CD4-positive, alpha-beta T cell treated with Interleukin-1 beta for 1 hour (primary cell): ENCODE results near the gene LSS.
"Not testable (repeated sequence)": the region's sequence is repeated elsewhere in the genome, so short reads cannot be mapped to it uniquely, and the experiment has no call there.

ENCODE experiments used
- DNase-seq, 2 donors: peaks; one replicate each; pipeline ENCODE4 v3.0.0-alpha.2; 2020 to 2022

LSS gene

GRCh38 chr21:46151989-46152926 lies 76.3 kb downstream of the LSS start:
- DNase-seq = no peak

DNA sequence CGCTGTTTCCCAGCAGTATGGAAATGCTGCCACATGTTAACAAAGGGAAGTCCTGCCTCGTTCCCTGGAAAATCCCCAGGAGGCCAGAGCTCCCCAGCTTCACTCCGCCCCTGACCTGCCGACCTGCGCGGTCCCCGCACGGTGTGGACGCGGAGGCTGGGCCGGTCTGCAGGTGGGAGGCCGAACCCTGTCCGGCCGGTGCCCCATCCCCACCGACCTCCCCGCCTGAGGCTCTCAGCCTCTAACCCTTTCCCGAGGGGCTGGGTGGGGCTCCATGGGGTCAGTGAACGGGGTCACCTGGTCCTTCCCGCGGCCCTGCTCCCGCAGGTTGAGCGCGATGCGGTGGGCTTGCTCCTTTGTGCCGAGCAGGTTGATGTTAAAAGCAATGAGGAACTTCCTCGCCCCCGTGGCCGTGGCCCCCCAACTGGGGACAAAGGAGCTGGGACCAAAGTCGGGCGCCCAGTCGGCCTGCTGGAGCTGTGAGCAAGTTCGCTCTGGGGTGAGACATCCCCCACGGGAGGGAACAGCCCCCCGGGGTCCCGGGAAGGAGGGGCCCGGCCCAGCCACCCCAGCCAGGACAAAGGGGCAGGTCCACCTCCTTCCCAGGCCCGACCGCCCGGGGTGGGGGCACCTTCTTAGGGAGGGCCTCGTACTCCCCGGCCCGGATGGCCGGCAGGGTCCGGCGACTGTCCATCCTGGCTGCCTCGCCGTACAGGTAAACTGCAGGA lies 77.1 kb downstream of the LSS start:
- DNase-seq = no peak

DNA sequence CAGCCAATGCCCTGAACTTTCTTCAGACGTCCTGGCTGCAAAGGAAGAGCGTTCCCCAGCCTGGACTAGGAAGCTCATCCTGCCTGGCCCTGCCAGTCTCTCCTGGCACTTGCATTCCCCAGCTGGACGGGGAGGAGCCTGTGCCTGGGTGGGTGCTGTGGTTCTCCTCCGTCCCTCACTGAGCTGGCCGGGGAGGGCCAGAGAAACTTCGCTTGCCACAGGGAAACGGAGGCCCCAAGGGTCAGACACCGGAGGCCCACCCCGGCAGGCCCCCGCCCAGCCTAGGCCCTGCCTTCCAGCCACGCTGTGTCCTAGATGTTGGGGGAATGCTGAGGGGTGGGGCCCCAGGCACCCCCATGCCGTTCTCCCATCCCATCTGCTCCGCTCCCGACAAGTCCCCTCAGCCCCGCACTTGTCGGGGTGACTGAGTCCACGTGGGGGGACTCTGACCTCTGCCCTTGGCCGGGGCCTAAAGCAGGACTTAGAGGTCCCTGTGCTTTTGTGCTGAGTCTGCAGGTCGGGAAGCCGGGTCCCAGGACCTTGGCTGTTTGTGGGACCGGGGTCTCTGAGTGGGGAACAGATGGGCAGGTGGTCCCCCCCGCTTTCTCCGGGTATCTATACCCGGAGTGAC lies 78.0 kb downstream of the LSS start:
- no peak for DNase-seq

DNA sequence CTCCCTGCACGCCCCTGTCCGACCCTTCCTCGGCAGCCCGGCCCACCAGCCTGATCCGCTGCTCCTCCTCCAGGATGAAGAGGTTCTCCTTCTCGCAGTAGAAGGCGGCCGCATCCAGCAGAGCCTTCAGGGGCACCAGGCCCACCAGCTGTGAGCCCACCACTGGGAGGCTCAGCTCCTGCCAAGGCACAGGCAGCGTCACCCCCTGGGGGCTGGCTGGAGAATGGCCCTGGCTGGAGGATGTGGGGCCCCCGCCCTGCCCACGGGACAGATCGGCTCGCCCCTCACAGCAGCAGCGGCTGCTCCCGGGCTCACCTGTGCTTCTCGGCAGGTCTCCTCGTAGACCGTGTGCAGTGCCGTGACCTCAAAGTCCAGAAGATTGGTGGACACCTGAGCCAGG lies 78.5 kb downstream of the LSS start:
- no peak for DNase-seq

- DNase-seq = no peak
These were observed 79.2 kb downstream of the LSS start for GRCh38 chr21:46149205-46149901.

GRCh38 chr21:46148106-46148505 lies 80.5 kb downstream of the LSS start:
- DNase-seq = no peak

- peak; percentile 39 to 58 for DNase-seq
These were observed 81.1 kb downstream of the LSS start for GRCh38 chr21:46147429-46147828.

DNA sequence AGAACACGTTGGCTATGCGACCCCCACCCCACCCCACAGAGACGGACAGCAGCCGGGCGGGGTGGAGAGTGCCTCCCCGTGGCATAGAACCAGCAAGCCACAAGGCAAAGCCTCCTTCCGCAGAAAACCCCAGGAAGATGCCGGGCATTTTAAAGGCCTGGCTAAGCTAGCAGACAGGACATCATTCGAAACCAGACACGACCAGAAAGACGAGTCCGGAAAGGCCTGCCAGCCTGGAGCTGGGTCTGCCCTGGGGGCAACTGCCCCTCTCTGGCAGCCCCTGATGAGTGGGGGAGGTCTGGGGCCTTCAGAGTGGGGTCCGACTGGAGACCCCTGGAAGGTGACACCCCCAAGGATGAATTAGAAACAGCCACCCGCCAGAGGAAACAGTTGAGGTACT lies 81.7 kb downstream of the LSS start:
- no peak for DNase-seq

DNA sequence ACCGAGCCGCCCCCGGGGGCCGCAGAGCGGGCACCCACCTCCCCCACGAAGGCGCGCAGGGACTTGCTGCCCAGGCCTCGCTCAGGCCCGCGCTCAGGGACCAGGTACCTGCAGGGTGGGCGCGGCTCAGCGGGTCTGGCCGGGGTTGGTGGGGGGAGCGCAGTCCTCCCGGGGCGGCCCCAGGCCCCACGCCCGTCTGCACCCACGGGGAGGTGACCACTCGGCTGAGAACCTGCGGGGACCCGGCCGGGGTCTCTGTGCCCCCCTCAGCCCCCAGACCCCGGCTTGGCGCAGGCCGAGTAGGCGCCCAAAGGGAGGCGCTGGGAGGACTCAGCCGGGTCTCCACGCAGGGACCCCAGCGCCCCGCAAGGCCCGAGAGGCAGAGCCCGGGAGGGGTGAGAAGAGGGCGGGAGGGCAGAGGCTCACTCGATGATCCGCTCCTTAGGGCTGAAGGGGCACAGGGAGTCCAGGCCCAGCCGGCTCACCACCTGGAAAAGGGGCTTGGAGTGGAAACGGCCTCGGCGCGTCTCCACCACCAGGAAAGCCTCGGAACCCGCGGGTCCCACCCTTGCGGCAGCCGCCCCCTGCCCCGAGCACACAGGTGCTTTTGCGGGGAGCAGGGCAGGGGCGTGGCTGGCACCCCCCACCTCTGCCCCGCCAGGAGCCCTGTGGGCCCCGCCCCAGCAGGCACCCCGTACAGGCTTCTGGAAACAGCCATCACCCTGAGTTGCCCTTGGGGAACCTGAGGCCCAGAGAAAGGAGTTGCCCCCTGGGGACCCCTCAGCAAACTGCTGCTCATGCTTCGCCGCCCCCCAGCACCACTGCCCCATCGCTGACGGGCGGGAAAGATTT lies 82.5 kb downstream of the LSS start:
- DNase-seq = no peak

- no peak for DNase-seq
These were observed 83.3 kb downstream of the LSS start for GRCh38 chr21:46145159-46145839.

- DNase-seq = no peak
These were observed 84.0 kb downstream of the LSS start for GRCh38 chr21:46144464-46145070.

GRCh38 chr21:46142582-46143473 lies 85.7 kb downstream of the LSS start:
- DNase-seq = peak in 1 of 2 donors; percentile 46

GRCh38 chr21:46141767-46142581 lies 86.6 kb downstream of the LSS start:
- no peak for DNase-seq

GRCh38 chr21:46140352-46141003 lies 88.1 kb downstream of the LSS start:
- not testable (repeated sequence) for DNase-seq

GRCh38 chr21:46139686-46140085 lies 88.9 kb downstream of the LSS start:
- no peak for DNase-seq

GRCh38 chr21:46138383-46138970 lies 90.1 kb downstream of the LSS start:
- DNase-seq = no peak
